HCEC 1CT (cell line): ENCODE measurements around the gene PLTP.
A peak's percentile ranks its signal among the peaks of the same experiment; 100 is the strongest.
"Not testable (repeated sequence)": the region's sequence is repeated elsewhere in the genome, so short reads cannot be mapped to it uniquely, and the experiment has no call there.

ENCODE experiments used
- DNase-seq: peaks from one replicate; pipeline ENCODE4 v3.0.0-alpha.2; 2017

The PLTP gene

DNA sequence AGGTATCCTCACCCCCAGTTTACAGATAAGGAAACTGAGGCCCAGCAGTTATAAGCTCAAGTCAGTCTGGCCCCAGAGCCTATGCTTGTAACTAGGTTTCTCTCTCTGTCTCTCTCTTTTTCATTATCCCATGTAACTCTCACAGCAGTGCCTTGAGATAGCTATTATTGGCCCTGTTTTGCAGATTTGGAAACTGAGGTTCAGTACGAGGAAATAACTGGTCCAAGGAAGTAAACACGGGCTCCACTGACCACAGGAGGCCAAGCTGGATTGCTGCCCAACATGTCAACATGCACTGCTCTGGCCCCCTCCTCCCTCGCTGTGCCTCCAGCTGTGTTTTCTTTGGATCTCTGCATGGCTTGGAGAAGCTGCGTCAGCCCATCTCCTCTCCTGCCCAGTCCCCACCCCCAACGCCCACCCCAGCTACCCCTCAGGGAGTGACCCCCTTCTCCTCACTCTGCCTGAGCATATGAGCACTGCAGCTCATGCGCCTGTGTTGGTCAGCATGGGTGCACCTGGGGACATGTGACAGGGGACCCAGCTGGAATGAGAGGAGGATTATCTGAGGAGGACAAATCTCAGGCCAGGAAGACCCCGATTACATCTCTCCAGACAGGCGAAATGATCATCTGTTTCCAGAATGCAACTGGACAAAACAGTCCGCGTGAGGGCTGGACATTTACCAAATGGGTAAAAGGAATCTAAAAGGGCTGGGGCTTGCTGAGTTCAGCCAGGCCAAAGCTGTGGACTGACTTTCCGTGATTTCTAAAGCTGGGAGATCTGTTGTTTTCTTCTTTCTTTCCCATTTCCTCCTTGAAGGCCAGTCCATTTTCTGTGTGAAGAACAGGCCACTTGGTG is 7.8 kb upstream of the PLTP start:
- DNase-seq, result no peak

DNA sequence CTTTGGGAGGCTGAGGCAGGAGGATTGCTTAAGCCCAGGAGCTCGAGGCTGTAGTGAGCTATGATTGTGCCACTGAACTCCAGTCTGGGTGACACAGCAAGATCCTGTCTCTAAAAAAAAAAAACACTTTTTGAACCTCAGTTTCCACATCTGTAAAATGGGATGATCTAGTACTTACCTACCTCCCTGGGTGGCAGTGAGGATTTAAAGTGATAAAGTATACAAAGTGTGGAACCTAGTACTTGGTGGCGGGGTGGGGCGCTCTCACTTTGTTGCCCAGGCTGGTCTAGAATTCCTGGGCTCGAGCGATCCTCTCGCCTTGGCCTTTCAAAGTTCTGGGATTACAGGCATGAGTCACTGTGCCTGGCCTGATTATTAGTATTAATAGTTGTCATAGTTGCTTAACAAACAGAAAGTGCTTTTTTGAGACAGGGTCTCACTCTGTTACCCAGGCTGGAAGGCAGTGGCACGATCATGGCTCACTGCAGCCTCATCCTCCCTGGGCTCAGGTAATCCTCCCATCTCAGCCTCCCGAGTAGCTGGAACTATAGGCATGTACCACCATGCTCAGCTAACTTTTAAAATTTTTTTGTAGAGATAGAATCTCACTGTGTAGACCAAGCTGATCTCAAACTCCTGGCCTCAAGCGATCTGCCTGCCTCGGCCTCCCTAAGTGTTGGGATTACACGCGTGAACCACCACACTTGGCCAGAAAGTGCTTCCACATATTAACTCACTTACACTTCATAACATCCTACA is 7.0 kb upstream of the PLTP start:
- DNase-seq, result no peak

DNA sequence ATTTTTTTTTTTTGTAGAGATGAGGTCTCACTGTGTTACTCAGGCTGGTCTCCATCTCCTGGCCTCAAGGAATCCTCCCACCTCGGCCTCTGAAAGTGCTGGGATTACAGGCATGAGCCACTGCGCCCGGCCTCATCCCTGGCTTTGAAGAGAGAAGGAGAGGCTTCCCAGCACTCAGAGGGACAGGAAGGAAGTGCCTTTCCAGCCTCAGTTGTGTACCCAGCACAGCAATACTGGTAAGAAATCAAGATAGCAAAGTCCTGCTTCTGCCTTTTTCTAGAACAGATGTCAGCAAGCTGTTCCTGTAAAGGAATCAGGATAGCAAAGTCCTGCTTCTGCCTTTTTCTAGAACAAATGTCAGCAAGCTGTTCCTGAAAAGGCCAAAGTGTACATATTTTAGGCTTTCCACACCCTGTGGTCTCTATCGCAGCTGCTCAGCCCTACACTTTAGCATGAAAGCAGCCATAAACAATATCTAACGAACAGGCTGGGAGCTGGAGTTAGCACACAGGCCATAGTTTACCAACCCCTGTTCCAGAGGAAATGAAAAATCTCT is 6.3 kb upstream of the PLTP start:
- peak; percentile 34 for DNase-seq

DNA sequence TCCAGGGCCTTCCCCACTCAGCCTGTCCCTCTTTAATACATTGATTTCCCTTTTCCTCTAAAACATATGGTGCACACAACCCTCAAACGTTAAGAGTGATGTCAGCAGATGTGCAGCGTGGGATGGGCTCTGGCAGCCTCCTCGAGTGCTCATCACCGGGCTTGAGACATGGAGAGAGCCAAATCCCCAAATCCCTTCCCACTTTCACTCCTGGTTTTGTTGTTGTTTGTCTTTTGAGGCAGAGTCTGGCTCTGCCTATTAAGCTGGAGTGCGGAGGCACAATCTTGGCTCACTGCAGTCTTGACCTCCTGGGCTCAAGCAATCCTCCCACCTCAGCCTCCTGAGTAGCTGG is 5.8 kb upstream of the PLTP start:
- peak; percentile 15 for DNase-seq

DNA sequence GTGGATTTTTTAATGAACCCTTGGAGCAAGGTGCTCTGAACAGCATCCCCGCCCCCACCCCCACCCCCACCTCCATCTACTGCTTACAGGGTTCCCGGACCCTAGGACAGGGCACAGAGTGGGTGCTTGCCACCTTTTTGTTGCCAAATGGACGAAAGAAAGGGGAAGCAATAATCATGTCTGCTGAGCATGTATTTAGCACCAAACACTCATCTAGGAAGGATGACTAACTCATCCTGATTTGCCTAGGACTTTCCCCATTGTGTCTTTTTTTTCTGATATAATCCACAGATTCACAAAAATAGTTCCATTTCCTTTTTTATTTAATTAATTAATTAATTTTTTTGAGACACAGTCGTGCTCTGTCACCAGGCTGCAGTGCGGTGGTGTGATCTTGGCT is 1.2 kb upstream of the PLTP start:
- no peak for DNase-seq

DNA sequence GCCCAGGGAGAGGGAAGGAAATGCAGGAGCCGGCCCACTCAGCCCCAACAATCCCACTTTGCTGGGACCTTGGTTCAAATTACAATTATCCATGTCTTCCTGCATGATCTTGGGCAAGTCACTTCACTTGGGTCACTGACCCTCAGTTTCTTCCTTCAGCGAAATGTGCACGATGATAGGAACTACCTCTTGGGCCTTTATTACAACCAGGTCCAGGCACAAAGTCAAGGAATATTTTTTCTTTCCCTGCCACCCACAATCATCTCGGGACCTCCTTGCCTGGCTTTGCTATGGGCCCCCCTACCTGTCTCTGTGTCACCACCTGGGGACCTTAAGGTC is 358 bp upstream of the PLTP start:
- no peak for DNase-seq

DNA sequence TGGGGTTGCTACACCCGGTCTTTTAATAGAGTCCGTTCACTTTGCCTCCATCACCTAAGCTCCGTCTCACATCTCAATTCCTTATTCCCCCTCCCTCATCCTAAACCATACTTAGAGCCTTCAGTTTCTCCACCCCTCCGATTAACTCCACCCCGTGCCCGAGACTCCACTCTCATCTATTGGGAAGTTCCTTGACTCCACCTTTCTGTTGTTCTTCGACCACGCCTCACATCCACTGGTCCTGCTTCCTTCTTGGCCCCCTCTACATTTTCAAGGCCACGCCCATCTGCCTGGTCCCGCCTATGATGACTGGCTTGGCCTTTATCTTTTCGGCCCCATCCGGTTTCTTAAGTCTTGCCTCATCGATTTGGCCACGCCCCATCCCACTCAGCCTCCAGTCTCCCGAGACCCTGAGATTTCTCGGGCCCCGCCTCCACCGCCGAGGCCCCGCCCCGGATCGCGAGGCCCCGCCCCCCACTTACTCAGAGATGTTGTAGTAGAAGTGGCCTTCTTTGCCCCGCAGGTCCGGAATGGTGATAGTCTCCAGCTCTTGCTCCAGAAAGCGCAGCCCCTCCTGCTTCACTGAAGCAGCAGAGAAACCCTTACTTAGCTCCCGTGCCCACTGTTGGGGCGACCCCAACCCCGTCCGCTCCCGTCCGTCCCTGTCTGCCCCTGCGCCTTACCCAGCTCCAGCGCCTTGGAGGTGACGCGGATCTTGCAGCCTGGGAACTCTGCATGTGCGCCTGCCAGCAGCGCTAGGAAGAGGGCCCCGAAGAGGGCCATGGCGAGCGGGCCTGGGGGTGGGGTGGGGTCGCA is 1.1 kb downstream of the PLTP start:
- peak; percentile 100 for DNase-seq

DNA sequence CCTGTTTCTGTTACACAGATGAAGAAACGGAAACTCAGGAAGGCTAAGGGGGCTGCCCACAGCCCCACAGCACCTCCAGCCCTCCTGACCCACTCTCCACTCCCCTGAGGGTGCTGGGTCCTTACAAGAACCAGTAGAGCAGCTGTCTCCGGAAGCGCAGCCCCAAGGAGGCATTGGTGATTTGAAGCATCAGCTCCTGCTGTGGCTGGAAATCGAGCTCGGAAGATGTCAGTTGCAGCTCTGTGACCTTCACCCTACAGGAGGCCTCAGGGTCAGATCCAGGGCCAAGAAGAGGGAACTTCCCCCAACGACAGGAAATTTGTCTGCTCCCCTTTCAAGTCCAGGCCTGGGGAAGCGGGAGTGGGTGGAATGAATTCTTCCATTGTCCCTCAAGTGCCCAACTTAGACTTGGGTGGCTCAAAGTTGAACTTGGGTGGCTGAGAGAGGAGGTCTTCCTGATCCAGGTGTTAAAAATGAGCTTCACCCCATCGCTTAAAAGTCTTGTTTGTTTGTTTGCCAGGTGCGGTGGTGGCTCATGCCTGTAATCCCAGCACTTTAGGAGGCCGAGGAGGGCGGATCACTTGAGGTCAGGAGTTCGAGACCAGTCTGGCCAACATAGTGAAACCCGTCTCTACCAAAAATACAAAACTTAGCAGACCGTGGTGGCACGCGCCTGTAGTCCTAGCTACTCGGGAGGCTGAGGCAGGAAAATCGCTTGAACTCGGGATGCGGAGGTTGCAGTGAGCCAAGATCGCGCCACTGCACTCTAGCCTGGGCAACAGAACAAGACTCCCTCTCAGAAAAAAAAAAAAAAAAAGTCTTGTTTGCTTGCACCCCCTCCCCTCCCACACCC is 1.9 kb downstream of the PLTP start:
- no peak for DNase-seq

DNA sequence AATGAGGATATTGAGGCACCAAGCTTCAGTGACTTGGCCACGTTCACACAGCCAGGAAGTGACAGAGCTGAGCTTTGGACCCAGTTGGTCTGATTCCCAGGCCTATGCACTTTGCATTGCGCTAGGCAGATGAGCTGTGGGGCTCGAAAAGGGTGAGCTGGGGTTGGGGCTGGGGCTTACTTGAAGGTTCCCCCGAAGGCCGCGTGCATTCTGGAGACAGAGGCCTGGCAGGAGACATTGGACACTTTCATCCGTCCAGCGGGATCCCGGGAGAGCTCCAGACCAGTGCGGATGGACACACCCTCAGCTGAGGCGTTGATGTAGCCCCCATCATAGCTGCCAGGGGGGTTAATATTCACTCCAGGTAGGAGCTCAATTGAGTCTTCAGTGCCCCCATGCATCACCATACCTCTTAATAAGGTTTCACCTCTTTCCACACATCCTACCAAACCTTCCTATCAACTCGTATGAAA is 2.6 kb downstream of the PLTP start:
- DNase-seq, result no peak

DNA sequence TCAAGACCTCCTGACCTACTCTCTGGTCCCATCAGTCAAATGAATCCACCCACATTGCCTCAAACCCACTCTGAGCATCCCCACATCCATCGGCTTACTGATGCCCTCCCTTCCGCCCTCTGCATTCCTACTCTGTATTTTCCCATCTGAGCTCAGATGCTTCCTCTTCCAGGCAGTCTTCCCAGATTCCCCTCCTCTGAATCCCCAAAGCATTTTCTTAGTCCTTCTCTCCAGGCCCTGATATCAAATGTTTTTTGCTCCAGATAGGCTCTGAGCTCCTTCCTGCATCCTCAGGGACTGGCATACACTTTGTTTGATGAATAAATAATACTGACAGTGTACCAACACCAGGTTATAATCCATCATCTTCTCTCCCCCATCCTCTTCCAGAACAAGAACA is 3.9 kb downstream of the PLTP start:
- DNase-seq, result no peak

DNA sequence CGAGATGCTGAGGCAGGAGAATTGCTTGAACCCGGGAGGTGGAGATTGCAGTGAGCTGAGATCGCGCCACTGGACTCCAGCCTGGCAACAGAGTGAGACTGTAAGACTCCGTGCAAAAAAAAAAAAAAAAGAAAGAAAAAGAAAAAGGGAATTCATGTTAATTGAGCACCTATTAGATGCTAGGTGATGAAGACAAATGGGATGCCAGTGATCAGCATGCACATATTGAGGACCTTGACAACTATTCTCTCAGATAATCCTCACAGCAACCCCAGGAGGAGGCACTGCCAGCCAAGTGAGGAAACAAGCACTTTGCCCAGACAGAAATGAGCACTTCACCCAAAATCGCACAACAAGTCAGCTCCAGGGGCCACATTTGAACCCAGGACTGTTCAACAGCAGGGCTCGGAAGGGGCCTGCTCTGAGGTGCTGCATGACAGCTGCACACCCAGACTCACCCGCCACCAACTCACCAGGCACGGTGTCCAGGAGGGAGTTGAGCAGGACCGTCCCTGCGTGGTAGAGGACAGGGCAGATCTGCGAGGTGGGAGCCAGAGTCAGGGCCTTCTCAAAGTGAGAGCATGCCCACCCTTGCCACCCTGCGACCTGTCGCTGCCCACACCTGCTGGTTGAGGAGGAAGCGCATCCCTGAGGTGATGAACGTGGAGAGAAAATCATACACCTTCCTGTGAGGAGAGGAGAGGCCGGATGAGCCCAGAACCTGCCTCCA is 4.6 kb downstream of the PLTP start:
- DNase-seq, result no peak

DNA sequence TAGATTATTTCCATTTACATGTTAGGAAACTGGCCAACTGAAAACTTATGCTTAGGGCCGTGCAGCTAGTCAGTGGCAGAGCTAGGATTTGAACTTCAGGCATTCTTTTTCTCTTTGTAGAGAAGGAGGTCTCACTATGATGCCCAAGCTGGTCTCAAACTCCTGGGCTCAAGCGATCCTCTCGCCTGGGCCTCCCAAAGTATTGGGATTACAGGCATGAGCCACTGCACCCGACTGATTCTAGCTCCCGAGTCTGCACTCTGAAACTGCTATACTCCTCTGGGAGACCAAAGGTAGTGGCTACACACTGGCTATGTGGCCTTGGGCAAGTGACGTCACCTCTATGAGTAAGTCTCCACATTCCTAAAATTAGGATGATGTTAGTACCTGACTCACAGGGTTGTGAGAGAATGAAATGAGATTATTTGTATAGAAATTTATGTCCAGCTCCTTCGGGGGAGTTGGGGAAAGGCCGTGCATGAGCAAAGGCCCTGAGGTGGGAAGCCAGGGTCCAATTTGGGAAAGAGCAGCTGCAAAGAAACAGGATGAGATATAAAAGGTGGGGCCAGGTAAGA is 6.4 kb downstream of the PLTP start:
- peak; percentile 81 for DNase-seq

DNA sequence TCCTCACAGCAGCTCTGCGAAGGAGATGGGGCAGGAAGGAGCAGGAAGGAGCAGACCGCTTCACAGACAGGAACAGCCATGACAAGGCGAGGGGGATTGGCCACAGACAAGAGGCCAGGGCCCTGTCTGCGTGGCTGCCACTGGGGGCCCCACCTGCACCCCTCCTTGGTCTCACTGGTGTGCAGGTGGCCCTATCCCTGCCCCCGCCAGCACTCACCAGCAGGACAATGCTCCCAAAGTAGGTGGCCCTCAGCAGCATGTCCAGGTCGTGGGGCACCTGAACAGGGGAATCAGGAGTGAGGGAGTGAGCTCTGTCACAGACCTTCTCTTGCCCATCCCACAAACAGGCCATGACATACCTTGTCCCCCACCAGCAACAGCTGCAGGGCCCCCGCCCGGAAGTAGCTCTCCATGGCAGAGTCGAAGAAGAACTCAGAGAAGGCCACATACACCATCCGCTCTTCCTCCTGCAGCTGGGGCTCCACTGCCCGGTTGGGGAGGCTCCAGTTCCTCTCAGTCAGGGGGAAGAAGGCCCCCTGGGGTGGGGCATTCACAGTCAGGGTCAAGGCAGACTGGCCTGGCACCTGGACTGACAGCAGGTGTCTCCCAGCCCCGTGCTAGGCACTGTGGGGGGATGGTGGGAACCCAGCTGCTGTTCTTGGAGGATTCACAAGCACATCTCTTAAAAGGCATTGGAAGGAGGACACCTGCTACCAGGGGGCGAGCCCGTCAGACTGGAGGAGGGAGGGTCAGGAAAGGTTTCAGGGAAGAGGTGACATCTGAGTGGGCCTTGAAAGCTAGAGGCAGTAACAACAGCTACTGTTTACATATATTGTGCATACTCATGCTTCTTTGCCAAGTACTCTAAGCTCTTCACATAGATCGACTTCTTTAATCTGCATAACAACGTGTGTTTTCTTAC is 7.1 kb downstream of the PLTP start:
- no peak for DNase-seq

DNA sequence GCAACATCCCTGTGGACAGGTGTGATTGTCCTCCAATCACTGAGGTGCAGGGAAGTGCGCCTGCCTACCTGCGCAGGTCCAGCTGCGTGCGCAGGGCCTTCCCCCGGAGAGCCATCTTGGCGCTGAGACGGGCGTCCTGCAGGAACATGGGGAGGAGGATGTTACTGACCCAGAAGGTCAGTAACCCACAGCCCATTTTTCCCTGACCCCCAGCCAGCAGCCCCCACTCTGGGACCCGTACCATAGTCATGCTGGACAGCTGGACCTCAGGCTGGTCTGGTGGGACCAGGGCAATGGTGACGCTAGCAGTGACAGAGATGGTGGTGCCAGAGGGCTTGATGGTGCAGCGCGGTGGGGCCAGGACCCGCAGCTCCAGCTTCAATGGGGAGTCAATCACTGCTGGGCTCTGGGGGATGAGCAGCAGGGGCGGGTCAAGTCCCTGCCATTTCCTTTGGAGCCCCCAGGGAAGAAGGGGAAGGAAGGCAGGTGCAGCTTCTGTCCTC is 9.7 kb downstream of the PLTP start:
- no peak for DNase-seq

DNA sequence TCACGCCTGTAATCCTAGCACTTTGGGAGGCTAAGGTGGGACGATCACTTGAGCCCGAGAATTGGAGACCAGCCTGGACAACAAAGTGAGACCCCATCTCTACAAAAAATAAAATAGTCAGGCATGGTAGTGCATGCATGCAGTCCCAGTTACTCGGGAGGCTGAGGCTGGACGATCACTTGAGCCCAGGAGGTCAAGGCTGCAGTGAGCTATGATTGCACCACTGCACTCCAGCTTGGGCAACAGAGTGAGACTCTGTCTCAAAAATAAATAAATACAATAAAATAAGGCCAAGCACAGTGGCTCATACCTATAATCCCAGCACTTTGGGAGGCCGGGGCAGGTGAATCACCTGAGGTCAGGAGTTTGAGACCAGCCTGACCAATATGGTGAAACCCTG is 10.6 kb downstream of the PLTP start:
- not testable (repeated sequence) for DNase-seq

DNA sequence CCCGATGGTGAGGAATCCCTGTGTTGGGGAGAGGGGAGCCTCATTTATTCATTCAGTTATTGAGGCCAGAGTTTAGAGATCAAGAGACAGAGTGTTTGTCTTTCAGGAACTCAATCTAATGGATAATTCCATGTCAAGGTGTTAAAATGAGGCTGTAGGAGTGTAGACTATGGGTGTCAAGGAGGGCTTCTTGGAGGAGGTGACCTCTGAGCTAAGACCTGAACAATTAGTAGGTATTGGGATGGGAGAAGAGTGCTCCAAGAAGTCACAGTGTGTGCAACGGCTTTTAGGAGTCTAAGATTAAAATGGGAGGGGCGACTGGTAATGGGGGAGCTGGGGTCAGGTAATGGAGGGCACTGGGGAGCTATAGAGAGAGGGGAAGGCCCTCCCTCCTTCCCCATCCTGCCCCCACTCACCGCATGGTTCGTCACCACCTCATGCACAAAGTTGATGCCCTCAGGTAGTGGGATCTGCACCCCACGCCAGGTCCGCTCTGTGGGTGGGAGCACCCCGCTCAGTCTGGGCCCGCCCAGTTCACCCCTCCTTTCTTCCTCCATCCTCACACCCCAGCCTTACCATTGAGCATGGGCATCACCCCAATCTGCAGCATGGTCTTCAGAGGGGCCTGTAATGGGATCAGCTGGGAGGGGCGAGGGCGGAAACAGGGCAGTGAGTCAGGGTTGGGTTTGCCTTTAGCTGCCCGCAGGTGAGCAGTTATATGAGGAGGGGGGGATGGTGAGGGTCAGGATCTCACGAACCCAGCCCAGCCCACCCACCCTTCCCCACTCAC is 12.7 kb downstream of the PLTP start:
- DNase-seq, result no peak

DNA sequence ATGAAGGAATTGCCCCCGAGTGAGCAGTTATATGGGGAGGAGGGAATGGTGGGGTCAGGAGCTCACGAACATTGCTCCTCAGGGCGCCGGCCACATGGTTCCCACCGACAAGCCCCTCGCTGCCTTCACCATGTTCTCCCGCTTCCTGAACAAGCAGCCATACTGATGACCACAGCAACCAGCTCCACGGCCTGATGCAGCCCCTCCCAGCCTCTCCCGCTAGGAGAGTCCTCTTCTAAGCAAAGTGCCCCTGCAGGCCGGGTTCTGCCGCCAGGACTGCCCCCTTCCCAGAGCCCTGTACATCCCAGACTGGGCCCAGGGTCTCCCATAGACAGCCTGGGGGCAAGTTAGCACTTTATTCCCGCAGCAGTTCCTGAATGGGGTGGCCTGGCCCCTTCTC is 13.7 kb downstream of the PLTP start:
- DNase-seq, result no peak

DNA sequence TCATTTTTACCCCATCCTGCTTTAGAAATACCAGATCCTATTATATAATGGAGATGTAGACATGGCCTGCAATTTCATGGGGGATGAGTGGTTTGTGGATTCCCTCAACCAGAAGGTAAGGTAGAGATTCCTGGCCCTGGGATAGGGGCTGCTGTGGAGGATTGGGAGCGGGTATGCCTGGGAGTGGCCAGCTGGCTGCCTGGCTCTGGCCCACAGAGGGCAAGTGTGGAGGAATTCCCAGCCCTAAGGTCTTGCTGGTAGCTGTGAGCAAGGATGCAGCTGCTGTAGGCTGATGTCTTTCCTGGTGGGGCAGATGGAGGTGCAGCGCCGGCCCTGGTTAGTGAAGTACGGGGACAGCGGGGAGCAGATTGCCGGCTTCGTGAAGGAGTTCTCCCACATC is 14.3 kb downstream of the PLTP start:
- DNase-seq, result no peak

DNA sequence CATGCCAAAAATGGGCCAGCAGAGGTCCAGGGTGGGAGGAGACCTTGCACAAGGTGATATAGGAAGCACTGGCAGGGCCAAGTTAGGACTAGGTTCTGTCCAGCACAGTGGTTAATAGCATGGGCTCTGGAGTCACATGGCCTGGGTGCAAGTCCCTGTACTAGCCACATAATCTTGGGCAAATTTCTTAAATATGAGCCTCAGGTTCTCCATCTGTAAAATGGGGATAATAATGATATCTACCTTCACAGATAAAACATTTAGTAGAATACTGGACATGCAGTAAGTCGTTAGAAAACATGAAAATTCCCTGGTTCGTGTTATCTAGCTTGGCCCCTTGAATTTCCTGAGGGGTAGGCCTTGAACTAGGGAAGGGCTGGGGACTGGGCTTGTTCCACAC is 14.7 kb downstream of the PLTP start:
- DNase-seq, result no peak
